Hepatocyte (in vitro differentiated cells): Measurements from ENCODE around the gene FOLR1. TPM values are rescaled to one million over a fixed set of nuclear protein-coding genes. Genes with fewer than 3 reads are reported as not detected.

Source experiments
- DNase-seq: peaks from one replicate; pipeline ENCODE4 v3.0.0-alpha.2; 2016; ENCODE audit warnings: low spot score
- H2AFZ ChIP-seq: fragments of 200-600 bp; sonication (generic); 2 replicates; pipeline ENCODE4 v1.6.0; 2016; ENCODE audit warnings: antibody characterized with exemption, mild to moderate bottlenecking
- H3K27ac ChIP-seq: fragments of 200-600 bp; sonication (generic); 2 replicates; pipeline ENCODE4 v1.5.1; 2016; ENCODE audit warnings: mild to moderate bottlenecking
- H3K27me3 ChIP-seq: fragments of 200-600 bp; sonication (generic); 2 replicates; pipeline ENCODE4 v1.6.1; 2016
- H3K36me3 ChIP-seq: fragments of 200-600 bp; sonication (generic); replicated peaks from 2 replicates; pipeline ENCODE4 v1.5.1; 2016; ENCODE audit warnings: low read depth; ENCODE audit not compliant: insufficient read depth
- H3K4me1 ChIP-seq: fragments of 200-600 bp; sonication (generic); 2 replicates; pipeline ENCODE4 v1.5.1; 2016; ENCODE audit warnings: mild to moderate bottlenecking, moderate library complexity; ENCODE audit not compliant: insufficient read depth
- H3K4me2 ChIP-seq: fragments of 200-600 bp; sonication (generic); 2 replicates; pipeline ENCODE4 v1.6.0; 2016
- H3K4me3 ChIP-seq: fragments of 200-600 bp; sonication (generic); 2 replicates; pipeline ENCODE4 v1.5.1; 2016; ENCODE audit warnings: mild to moderate bottlenecking
- H3K79me2 ChIP-seq: fragments of 200-600 bp; sonication (generic); 2 replicates; pipeline ENCODE4 v1.6.0; 2017; ENCODE audit warnings: mild to moderate bottlenecking
- H3K9me2 ChIP-seq: fragments of 200-600 bp; sonication (generic); replicated peaks from 2 replicates; pipeline ENCODE4 v1.6.0; 2017; ENCODE audit warnings: mild to moderate bottlenecking; ENCODE audit not compliant: insufficient read depth
- H3K9me3 ChIP-seq: fragments of 200-600 bp; sonication (generic); 2 replicates; pipeline ENCODE4 v1.5.1; 2016; ENCODE audit warnings: low read depth, mild to moderate bottlenecking
- H4K20me1 ChIP-seq: fragments of 200-600 bp; sonication (generic); 2 replicates; pipeline ENCODE4 v1.6.0; 2016; ENCODE audit warnings: mild to moderate bottlenecking; ENCODE audit not compliant: insufficient read depth, poor library complexity, severe bottlenecking
- CTCF ChIP-seq: fragments of 200-600 bp; sonication (generic); IDR thresholded peaks from 2 replicates; pipeline ENCODE4 v1.5.1; 2016; ENCODE audit warnings: antibody characterized with exemption, mild to moderate bottlenecking; ENCODE audit not compliant: poor library complexity
- EZH2 ChIP-seq: fragments of 200-600 bp; sonication (generic); IDR thresholded peaks from 2 replicates; pipeline ENCODE4 v1.6.1; 2016; ENCODE audit warnings: antibody characterized with exemption, mild to moderate bottlenecking, borderline replicate concordance
- EZH2phosphoT487 ChIP-seq: fragments of 200-600 bp; sonication (generic); IDR thresholded peaks from one replicate; pipeline ENCODE4 v1.6.1; 2018; ENCODE audit warnings: antibody characterized with exemption, mild to moderate bottlenecking, low read depth, moderate library complexity; ENCODE audit not compliant: unreplicated experiment, severe bottlenecking
- WGBS: methylation state at CpG from one replicate; pipeline ENCODE4 v1.1.6; 2016; ENCODE audit warnings: low lambda C conversion rate; ENCODE audit errors: missing lambda C conversion rate; 5-methylcytosine and 5-hydroxymethylcytosine counted together
- polyA plus RNA-seq: library from polyadenylated mRNA; unstranded; fragments of >200 nt; fragmentation: Nextera tagmentation; extraction: Ambion mirVana; gene quantifications from 2 replicates; pipeline ENCODE4 v1.2.1, GENCODE V29; 2016
- total RNA-seq: library from RNA; depleted of rRNA; stranded (reverse); fragments of >200 nt; gene quantifications from 2 replicates; pipeline ENCODE4 v1.2.3, GENCODE V29; 2014

FOLR1 gene
- total and polyA plus RNA-seq, 2 experiments from 2014 or later = 13.4 to 19.9 TPM

- Histone ChIP-seq H3K79me2 (no peaks in the 10 kb centered on the region), H3K9me3 (no peaks in the 10 kb centered on the region), H2AFZ (peak overlapping the region; percentile 19), H4K20me1 (no peaks in the 10 kb centered on the region), H3K9me2 (no peaks in the 10 kb centered on the region), H3K27me3 (peaks cover 88% of the 10 kb centered on the region), H3K4me2 (peak overlapping the region; percentile 84), H3K4me1 (peaks cover 18% of the 10 kb centered on the region), H3K4me3 (no peak overlapping the region), H3K27ac (no peak overlapping the region), H3K36me3 (no peaks in the 10 kb centered on the region)
- no peak for DNase-seq
- 3% methylated on average over 30 of the region's 46 CpGs for WGBS
- TF ChIP-seq CTCF (no peak), EZH2 (peak; percentile 100), EZH2phosphoT487 (peak; percentile 69)
Measured at GRCh38 chr11:72244361-72245262, 52.7 kb downstream of the FOLR1 start.

- Histone ChIP-seq H3K4me1 (peaks cover 12% of the 10 kb centered on the region), H3K79me2 (no peaks in the 10 kb centered on the region), H4K20me1 (no peaks in the 10 kb centered on the region), H3K9me3 (no peaks in the 10 kb centered on the region), H3K27ac (no peak overlapping the region), H3K9me2 (no peaks in the 10 kb centered on the region), H2AFZ (no peak overlapping the region), H3K27me3 (peaks cover 82% of the 10 kb centered on the region), H3K36me3 (no peaks in the 10 kb centered on the region), H3K4me2 (no peak overlapping the region), H3K4me3 (no peak overlapping the region)
- DNase-seq = no peak
- WGBS = 14% methylated on average over 19 of the region's 19 CpGs
- TF ChIP-seq CTCF (no peak), EZH2phosphoT487 (no peak), EZH2 (no peak)
Measured at GRCh38 chr11:72245263-72245816, 53.4 kb downstream of the FOLR1 start.

Other genes starting within 250 kb of the FOLR1 start
- gene IL18BP, start 193.2 kb upstream of the FOLR1 start, total RNA-seq = 2.4 and 2.8 TPM in 2 replicates
- 2.2 and 2.6 TPM in 2 replicates for gene IL18BP, start 193.2 kb upstream of the FOLR1 start, polyA plus RNA-seq
- gene NUMA1, start 111.6 kb upstream of the FOLR1 start, total RNA-seq = 129 and 140 TPM in 2 replicates
- 103 and 116 TPM in 2 replicates for gene NUMA1, start 111.6 kb upstream of the FOLR1 start, polyA plus RNA-seq
- 2.1 and 4.5 TPM in 2 replicates for gene LRRC51, start 111.3 kb upstream of the FOLR1 start, total RNA-seq
- 3.7 and 7.8 TPM in 2 replicates for gene LRRC51, start 111.3 kb upstream of the FOLR1 start, polyA plus RNA-seq
- 109 and 147 TPM in 2 replicates for gene LAMTOR1, start 88.8 kb upstream of the FOLR1 start, total RNA-seq
- 164 and 181 TPM in 2 replicates for gene LAMTOR1, start 88.8 kb upstream of the FOLR1 start, polyA plus RNA-seq
- gene TOMT, start 86.2 kb upstream of the FOLR1 start, total RNA-seq = not detected in 2 replicates
- gene TOMT, start 86.2 kb upstream of the FOLR1 start, polyA plus RNA-seq = not detected in 2 replicates
- gene ANAPC15, start 79.4 kb upstream of the FOLR1 start, total RNA-seq = 17.6 and 21.6 TPM in 2 replicates
- gene ANAPC15, start 79.4 kb upstream of the FOLR1 start, polyA plus RNA-seq = 42.5 and 43.7 TPM in 2 replicates
- not detected in 2 replicates for gene FOLR3, start 56.4 kb upstream of the FOLR1 start, total RNA-seq
- gene FOLR3, start 56.4 kb upstream of the FOLR1 start, polyA plus RNA-seq = not detected in 2 replicates
- gene FOLR2, start 24.7 kb downstream of the FOLR1 start, total RNA-seq = 0.48 and 4.3 TPM in 2 replicates
- gene FOLR2, start 24.7 kb downstream of the FOLR1 start, polyA plus RNA-seq = 1.2 and 5.5 TPM in 2 replicates
- 47.8 and 74.8 TPM in 2 replicates for gene INPPL1, start 32.6 kb downstream of the FOLR1 start, total RNA-seq
- gene INPPL1, start 32.6 kb downstream of the FOLR1 start, polyA plus RNA-seq = 99.4 and 140 TPM in 2 replicates
- gene PHOX2A, start 52.0 kb downstream of the FOLR1 start, total RNA-seq = 0.48 TPM in 1 of 2 replicates, not detected in the other
- not detected in 2 replicates for gene PHOX2A, start 52.0 kb downstream of the FOLR1 start, polyA plus RNA-seq
- gene CLPB, start 242.4 kb downstream of the FOLR1 start, total RNA-seq = 15.5 and 16.8 TPM in 2 replicates
- 9.4 and 15.2 TPM in 2 replicates for gene CLPB, start 242.4 kb downstream of the FOLR1 start, polyA plus RNA-seq